HepG2 (cell line): ENCODE data around the gene SMCO4. TPM values are rescaled to one million over a fixed set of nuclear protein-coding genes. Genes with fewer than 3 reads are reported as not detected.

Source experiments
- ARID2 ChIP-seq: sonication (generic); formaldehyde crosslinking; IDR thresholded peaks from 2 replicates; pipeline ENCODE4 v1.8.1; 2022; ENCODE audit warnings: mild to moderate bottlenecking, missing genetic modification reagents, borderline replicate concordance
- ARID4A ChIP-seq: sonication (generic); formaldehyde crosslinking; IDR thresholded peaks from 2 replicates; pipeline ENCODE4 v1.5.0; 2020; ENCODE audit warnings: mild to moderate bottlenecking, missing genetic modification reagents, borderline replicate concordance
- LCORL ChIP-seq, 2 experiments: fragments of 450-650 bp in 1 of 2; sonication (generic) in 1 of 2; formaldehyde crosslinking in 1 of 2; IDR thresholded peaks; 2 replicates each; pipeline versions ENCODE4 v1.5.0 to v1.6.1; 2017 to 2020; ENCODE audit warnings: antibody characterized with exemption in 1 of 2, missing genetic modification reagents in 1 of 2
- PLRG1 ChIP-seq: fragments of 450-650 bp; conservative IDR thresholded peaks from 2 replicates; pipeline ENCODE4 v1.6.1; 2016
- RELA ChIP-seq: sonication (generic); formaldehyde crosslinking; IDR thresholded peaks from 2 replicates; pipeline ENCODE4 v1.4.0; 2020; ENCODE audit warnings: missing genetic modification reagents
- SIN3B ChIP-seq: fragments of 150-350 bp; IDR thresholded peaks from 2 replicates; pipeline ENCODE4 v1.6.1; 2014; ENCODE audit warnings: low read length
- SMAD9 ChIP-seq: sonication (generic); formaldehyde crosslinking; IDR thresholded peaks from 2 replicates; pipeline ENCODE4 v1.5.1; 2020; ENCODE audit warnings: mild to moderate bottlenecking, missing genetic modification reagents
- ZBTB38 ChIP-seq: sonication (generic); formaldehyde crosslinking; IDR thresholded peaks from 2 replicates; pipeline ENCODE4 v1.5.1; 2020; ENCODE audit warnings: mild to moderate bottlenecking, missing genetic modification reagents
- ZBTB40 ChIP-seq, 2 experiments: fragments of 450-650 bp in 1 of 2; sonication (generic) in 1 of 2; formaldehyde crosslinking in 1 of 2; IDR thresholded peaks; 2 replicates each; pipeline versions ENCODE4 v1.6.1 to v1.8.0; 2016 to 2022; ENCODE audit warnings: antibody characterized with exemption in 1 of 2, mild to moderate bottlenecking in 1 of 2, missing genetic modification reagents in 1 of 2
- ZFP41 ChIP-seq: sonication (generic); formaldehyde crosslinking; IDR thresholded peaks from 2 replicates; pipeline ENCODE4 v1.4.0; 2020; ENCODE audit warnings: mild to moderate bottlenecking, missing genetic modification reagents, borderline replicate concordance
- ZNF674 ChIP-seq: sonication (generic); formaldehyde crosslinking; IDR thresholded peaks from 2 replicates; pipeline ENCODE4 v1.5.0; 2020; ENCODE audit warnings: low read depth, mild to moderate bottlenecking, missing genetic modification reagents
- ZSCAN22 ChIP-seq: sonication (generic); formaldehyde crosslinking; IDR thresholded peaks from 2 replicates; pipeline ENCODE4 v1.4.0; 2020; ENCODE audit warnings: mild to moderate bottlenecking, missing genetic modification reagents
- polyA plus RNA-seq, 8 experiments: library from polyadenylated mRNA; depleted of rRNA in 3 of 8; stranded (reverse) in 7 of 8; unstranded in 1 of 8; fragments of >200 nt; fragmentation: Illumina TruSeq in 4 of 8; extraction: Trizol in 4 of 8; gene quantifications; 2 replicates each; pipeline versions ENCODE4 v1.2.1 to v1.2.3, GENCODE V29; 2011 to 2016; ENCODE audit warnings: low read depth in 4 of 8, missing spikeins in 1 of 8, mixed read lengths in 1 of 8; ENCODE audit not compliant: insufficient read depth in 1 of 8
- total RNA-seq, 5 experiments: library from RNA; depleted of rRNA; stranded (reverse); fragments of >200 nt; fragmentation: Illumina TruSeq; extraction: Trizol; gene quantifications; 2 replicates each; pipeline ENCODE4 v1.2.3, GENCODE V29; 2016; ENCODE audit warnings: low read depth in 1 of 5

SMCO4 gene
- total and polyA plus RNA-seq, 2 of the 13 experiments (the other 11 are each of a cell fraction or from before 2014, with no cell fraction given): 10.6 to 28.5 TPM

GRCh38 chr11:93570759-93571413 lies 27.7 kb upstream of the SMCO4 start (continued):
- no peak for TF ChIP-seq ZBTB40 (IDR thresholded peaks at IDR 0.05)
- TF ChIP-seq ZBTB40 (CRISPR knock-in tag; IDR thresholded peaks at IDR 0.05): no peak; the same call in 1 of the 2 replicates
- TF ChIP-seq LCORL (IDR thresholded peaks at IDR 0.05): peak; percentile 91
- TF ChIP-seq LCORL (CRISPR knock-in tag; IDR thresholded peaks at IDR 0.05): peak; percentile 95
- no peak for TF ChIP-seq SIN3B
- TF ChIP-seq ZNF674 (CRISPR knock-in tag): no peak
- no peak for TF ChIP-seq SMAD9 (CRISPR knock-in tag)
- TF ChIP-seq ZFP41 (CRISPR knock-in tag): no peak
- no peak for TF ChIP-seq ZBTB38
- TF ChIP-seq PLRG1: no peak
- TF ChIP-seq ZSCAN22: no peak
- TF ChIP-seq RELA (CRISPR knock-in tag): no peak
- no peak; the same call in 1 of the 2 replicates for TF ChIP-seq ARID4A (CRISPR knock-in tag)
- no peak for TF ChIP-seq ARID2 (CRISPR knock-in tag)
